GM19328 (cell line): ENCODE results near the gene ACOXL.

Experiments
- ATAC-seq: cut with Tn5 transposase; IDR thresholded peaks from one replicate; pipeline ENCODE4 v1.9.1; 2021; ENCODE audit warnings: mild to moderate bottlenecking, moderate library complexity; ENCODE audit not compliant: unreplicated experiment

The ACOXL gene

GRCh38 chr2:110904779-110905148 is 172.4 kb downstream of the ACOXL start:
- ATAC-seq, result no peak

- ATAC-seq, result no peak
Observed at GRCh38 chr2:110905217-110905616, 172.8 kb downstream of the ACOXL start.

- no peak for ATAC-seq
Observed at GRCh38 chr2:110906613-110907298, 174.4 kb downstream of the ACOXL start.

GRCh38 chr2:110909501-110909900 is 177.1 kb downstream of the ACOXL start:
- no peak for ATAC-seq

GRCh38 chr2:110910423-110910822 is 178.1 kb downstream of the ACOXL start:
- no peak for ATAC-seq

- ATAC-seq, result no peak
Observed at GRCh38 chr2:110919738-110920137, 187.4 kb downstream of the ACOXL start.

GRCh38 chr2:110925479-110925878 is 193.1 kb downstream of the ACOXL start:
- no peak for ATAC-seq

GRCh38 chr2:110927526-110927925 is 195.2 kb downstream of the ACOXL start:
- no peak for ATAC-seq

GRCh38 chr2:110929528-110929927 is 197.2 kb downstream of the ACOXL start:
- ATAC-seq, result no peak

- no peak for ATAC-seq
Observed at GRCh38 chr2:110931648-110932047, 199.3 kb downstream of the ACOXL start.

GRCh38 chr2:110933420-110933819 is 201.0 kb downstream of the ACOXL start:
- no peak for ATAC-seq

GRCh38 chr2:110934948-110935347 is 202.6 kb downstream of the ACOXL start:
- no peak for ATAC-seq

- no peak for ATAC-seq
Observed at GRCh38 chr2:110940376-110940910, 208.1 kb downstream of the ACOXL start.

GRCh38 chr2:110941226-110941625 is 208.9 kb downstream of the ACOXL start:
- no peak for ATAC-seq

GRCh38 chr2:110943070-110943634 is 210.8 kb downstream of the ACOXL start:
- ATAC-seq, result no peak

GRCh38 chr2:110946902-110947301 is 214.5 kb downstream of the ACOXL start:
- no peak for ATAC-seq

- no peak for ATAC-seq
Observed at GRCh38 chr2:110948027-110948674, 215.8 kb downstream of the ACOXL start.

- no peak for ATAC-seq
Observed at GRCh38 chr2:110950281-110950680, 217.9 kb downstream of the ACOXL start.

GRCh38 chr2:110955045-110955444 is 222.7 kb downstream of the ACOXL start:
- ATAC-seq, result no peak

- ATAC-seq, result no peak
Observed at GRCh38 chr2:110955556-110955955, 223.2 kb downstream of the ACOXL start.

GRCh38 chr2:110957293-110957692 is 224.9 kb downstream of the ACOXL start:
- no peak for ATAC-seq
